HTR-8/SVneo (cell line): ENCODE data around the gene OARD1.
A peak's percentile ranks its signal among the peaks of the same experiment; 100 is the strongest.
"Not testable (repeated sequence)": the region's sequence is repeated elsewhere in the genome, so short reads cannot be mapped to it uniquely, and the experiment has no call there.

Source experiments
- DNase-seq: peaks from one replicate; pipeline ENCODE4 v3.0.0; 2011; ENCODE audit warnings: low spot score, mixed read lengths; ENCODE audit not compliant: insufficient read length
- FAIRE-seq: peaks from 2 replicates; lab custom pipeline; 2011; peaks lifted over from hg19 to GRCh38; lab: Jason Lieb, UNC

OARD1 gene

DNA sequence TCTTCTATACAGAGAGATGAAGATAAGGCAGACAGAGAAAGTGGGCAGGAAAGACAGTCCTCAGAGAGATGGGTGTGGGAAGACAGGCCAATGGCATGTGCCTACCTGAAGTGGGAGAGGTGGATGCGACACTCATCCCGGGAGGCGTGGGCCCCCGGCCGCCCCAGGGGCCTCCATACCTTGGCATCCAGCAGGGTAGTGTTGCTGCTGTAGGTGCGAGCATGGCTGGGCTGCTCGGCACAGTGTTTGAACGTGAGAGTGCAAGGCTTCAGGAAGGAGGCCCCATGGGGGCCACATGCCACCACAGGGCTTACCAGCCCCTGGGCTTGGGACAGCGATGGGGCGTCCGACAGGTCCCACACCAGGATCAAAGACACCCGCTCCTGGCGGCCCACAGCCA, 38.4 kb downstream of the OARD1 start:
- FAIRE-seq (no peak), DNase-seq (no peak)

DNA sequence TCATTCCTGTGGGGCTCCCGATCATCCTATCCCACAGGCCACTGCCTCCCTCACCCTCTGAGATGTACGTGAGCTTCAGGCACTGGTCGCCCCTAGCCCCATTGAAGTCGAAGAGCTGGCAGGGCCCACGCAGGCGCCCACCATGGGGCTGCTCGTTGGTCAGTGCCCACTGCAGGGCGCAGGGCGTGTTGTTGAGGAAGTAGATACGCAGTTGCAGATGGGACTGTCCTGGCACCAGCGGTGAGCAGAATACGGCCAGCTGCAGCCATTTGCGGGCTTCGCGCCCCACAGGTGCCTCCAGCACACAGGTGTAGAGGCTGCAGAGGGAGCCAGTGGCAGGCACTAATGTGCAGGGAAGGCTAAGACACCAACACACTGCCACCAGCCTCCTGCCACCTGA, 39.3 kb downstream of the OARD1 start:
- FAIRE-seq (no peak), DNase-seq (no peak)

DNA sequence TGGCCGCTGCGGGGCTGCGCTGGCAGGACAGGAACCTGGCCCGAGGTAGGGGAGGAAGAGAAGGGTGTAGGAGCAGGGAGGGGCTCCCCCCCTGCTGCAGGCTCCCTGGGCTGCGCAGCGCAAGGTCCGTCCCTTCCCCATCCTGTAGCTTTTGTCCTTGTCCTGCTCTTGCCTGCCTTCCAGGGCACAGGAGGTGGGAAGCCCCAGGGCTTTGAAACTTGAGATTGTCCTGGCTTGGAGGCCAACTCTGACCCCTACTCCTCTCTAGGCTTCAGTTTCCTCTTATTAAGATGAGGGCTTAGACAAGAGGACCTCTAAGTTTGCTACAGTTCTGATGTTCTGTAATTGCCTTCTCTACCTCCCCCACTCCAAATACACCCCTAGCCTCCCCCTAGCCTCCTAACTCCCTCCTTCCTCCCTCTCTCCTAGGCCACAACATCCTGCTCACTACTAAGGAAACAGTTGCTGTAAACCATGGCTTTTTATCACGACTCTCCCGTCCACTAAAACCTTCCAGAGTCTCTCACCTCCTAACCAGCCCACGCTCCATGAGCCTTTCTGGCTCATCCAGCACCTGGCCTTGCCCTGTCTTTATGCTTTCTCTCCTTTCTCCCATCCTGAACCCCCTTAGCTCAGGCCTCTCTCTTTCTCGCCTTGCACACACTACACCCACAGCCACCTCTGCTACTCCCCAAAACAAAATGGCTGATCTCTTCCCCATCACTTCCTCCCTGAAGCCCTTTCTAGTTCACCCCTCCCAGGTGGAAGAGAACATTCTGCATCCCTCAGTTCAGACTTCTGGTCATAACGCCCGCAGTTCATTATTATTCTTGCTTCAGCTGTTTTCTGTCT, 43.4 kb downstream of the OARD1 start:
- DNase-seq: no peak
- FAIRE-seq: no peak

DNA sequence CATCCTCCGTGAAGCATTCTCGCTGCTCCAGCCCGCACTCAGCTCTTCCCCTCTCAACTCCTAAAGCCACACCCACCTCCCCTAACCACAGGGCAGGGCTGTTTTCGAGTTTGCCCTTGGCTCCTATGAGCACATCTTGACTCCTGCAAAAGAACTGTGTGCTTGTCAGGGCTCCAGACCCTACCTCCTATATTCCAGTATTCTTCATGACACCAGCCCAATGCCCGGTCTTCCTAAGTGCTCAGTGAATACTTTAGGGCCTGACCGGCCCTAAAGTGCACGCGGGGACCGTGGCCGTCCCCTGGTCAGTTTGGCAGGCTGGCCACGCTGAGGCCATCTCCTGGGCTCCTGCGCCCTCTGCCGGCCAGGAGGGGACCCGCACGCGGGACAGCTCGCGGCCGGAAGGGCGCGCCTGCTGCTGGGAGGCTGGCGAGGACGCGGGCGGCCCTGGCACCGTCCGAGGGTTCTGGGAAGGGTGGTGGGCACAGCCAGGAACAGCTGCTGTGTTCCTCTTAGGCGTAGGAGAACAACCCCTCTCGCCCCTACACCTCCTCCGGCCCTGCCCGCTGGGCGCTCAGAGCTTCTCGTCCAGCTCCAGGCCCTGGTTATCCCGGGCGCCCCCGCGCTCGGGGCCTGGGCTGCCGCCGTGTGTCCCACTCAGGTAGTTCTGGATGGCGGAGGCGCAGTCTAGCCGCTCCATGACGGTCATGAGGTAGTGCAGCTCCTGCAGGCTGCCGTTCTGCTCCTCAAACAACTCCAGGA, 44.2 kb downstream of the OARD1 start:
- peak; percentile 57 for FAIRE-seq
- DNase-seq: peak; percentile 82

DNA sequence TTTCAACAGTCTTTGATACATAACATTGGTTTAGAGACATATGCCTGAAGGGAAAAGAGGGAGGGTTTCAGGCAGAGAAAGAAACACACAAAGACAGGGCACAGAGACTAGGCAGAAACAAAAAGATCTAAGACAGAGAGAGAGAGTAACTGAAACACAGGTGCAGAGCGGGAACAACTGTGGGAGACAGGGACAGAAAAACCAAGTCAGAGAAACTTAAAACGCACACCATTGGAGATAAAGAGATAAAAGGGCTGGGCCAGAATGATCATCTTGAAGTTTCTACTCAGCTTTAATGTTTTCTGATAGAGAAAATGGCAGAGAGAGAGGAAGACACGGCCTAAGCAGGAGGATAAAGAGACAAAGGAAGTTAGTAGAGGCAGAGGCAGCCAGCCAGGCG, 44.9 kb downstream of the OARD1 start:
- FAIRE-seq: no peak
- no peak for DNase-seq

DNA sequence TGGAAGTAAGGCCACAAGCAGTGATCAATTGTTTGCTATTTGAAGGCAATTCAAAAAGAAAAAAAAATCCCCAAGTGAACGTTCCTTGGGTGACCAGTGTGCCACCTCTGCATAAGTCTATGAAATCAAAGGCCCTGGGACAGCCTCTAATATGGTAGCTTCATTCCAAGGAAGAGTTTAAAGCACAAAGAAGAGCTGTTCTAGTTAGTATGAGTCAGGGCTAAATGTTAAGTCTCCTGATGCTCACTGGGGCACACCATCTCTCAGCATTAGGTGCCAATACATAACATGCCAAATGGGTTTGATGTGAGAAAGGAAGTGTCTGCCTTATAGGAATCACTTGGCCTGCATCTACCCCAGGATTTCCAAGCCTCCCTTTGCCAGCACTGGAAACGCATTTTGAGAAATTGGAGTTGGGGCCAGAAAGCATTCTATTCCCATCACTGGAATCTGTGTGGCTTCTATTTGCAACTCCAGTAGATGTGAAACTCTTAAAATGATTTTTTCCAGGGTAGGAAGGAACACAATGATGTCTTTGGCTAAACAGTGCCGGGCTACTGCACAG, 46.1 kb downstream of the OARD1 start:
- FAIRE-seq (no peak), DNase-seq (no peak)

DNA sequence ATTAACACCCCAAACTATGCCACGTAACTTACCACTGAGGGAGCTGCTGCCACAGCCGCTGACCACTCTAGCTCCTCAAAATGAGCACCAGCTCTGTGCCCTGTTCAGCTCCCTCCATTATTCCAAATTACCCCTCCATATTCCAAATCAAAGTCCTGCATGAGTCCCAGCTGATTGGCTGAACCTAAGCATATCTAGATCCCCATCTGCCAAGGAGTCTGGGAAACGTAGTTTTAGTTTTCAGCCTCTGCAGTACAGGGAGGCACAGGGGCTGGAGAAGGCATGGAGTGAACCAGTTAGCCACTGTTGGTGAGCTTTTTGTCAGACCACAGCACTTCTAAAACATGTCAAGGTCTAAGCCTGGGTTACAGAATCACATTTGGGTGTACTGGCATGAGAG, 49.0 kb downstream of the OARD1 start:
- DNase-seq (no peak), FAIRE-seq (no peak)

DNA sequence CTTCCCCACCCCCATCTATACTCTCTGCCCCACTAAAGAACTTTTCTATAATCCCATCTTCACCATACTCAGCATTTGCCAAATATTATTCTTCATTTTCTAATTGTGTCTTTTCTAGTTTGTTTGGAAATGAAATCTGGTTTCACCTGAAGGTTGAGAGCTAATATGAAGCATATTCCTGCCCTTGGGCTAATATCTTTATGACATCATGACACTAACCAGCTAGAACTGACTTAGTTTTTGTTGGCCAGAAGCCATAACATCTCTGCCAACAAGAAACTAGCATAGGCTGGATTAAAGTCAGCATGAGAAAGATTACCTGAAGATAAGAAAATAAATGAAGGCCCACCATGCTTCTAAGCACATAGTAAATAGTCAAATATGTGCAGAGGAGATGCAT, 49.9 kb downstream of the OARD1 start:
- DNase-seq (no peak), FAIRE-seq (no peak)

DNA sequence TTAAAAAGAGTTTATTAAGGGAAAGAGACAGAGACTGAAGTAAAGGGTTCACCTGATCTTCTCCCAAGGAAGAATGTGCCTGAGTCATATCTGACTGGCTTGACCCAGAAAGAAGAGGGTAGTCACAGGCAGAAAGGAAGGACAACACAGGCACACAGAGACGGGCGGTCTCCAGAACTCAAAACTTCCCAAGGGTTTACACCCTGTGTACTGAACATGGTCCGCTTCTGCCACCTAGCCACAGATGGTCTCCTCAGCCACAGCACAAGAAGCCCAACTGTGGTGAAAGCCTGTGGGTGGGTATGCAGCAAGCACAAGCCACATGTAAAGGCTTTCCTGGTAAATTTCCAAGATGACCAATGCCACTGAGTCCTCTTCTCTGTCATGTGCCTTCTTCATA, 50.3 kb downstream of the OARD1 start:
- DNase-seq (no peak), FAIRE-seq (peak; percentile 4)

DNA sequence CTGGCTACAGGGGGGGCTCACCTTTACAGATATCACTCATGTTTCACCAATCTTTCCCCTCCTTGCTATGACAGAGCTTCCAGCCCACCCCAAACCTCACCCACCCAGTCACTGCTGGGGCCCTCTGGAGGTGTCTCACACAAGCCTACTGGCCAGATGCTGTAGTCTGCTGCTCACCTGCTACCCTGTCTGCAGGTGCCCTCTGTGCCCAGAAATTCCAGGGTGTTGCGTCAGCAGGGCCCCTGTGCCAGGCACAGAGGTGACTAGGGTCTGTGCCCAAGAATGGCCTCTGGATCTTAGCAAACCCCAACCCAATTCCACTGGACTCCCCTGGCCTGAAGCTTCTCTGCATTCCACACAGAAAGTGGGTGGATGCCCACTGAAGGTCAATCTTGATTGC, 54.5 kb downstream of the OARD1 start:
- no peak for FAIRE-seq

DNA sequence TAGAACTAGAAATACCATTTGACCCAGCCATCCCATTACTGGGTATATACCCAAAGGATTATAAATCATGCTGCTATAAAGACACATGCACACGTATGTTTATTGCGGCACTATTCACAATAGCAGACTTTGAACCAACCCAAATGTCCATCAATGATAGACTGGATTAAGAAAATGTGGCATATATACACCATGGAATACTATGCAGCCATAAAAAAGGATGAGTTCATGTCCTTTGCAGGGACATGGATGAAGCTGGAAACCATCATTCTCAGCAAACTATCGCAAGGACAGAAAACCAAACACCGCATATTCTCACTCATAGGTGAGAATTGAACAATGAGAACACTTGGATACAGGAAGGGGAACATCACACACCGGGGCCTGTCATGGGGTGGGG, 56.3 kb downstream of the OARD1 start:
- DNase-seq, FAIRE-seq: not testable (repeated sequence)

More for the DNA sequence above, 54.5 kb downstream of the OARD1 start:
- DNase-seq: no peak

DNA sequence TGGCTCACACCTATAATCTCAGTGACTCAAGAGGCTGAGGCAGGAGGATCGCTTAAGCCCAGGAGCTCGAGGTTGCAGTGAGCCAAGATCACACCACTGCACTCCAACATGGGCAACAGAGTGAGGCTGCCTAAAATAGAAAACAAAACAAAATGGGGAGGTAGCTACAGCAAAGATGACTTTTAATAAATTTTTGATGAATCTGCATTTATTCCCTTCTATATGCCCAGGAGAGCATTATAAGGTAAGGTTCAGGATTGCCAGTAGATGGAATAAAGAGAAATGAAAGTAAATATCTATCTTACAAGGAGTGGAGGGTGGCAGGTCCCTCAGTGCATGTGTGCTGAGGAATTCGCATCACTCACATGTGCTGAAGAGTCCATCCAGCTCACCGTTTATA, 57.4 kb downstream of the OARD1 start:
- DNase-seq (no peak), FAIRE-seq (no peak)
